WTC11 (cell line): Measurements from ENCODE around the gene ERH. TPM values are rescaled to one million over a fixed set of nuclear protein-coding genes. Genes with fewer than 3 reads are reported as not detected.

Source experiments
- ATAC-seq: fragments of 200-7000 bp; cut with Tn5 transposase; 2 replicates; pipeline ENCODE4 v1.10.0; 2021; ENCODE audit warnings: mild to moderate bottlenecking, moderate library complexity
- CTCF ChIA-PET: fragments of 300-600 bp; sonication (Branson Sonifier 250); formaldehyde crosslinking; loops from one replicate; lab custom pipeline; 2021; ENCODE audit warnings: antibody characterized with exemption; lab: Charles Lee
- POLR2A ChIA-PET: fragments of 350-600 bp; sonication (Branson Sonifier 250); formaldehyde crosslinking; loops from one replicate; lab custom pipeline; 2021; ENCODE audit warnings: antibody characterized with exemption; lab: Charles Lee
- DNase-seq: peaks from one replicate; pipeline ENCODE4 v3.0.0; 2021; ENCODE audit warnings: low spot score
- H3K27ac Mint-ChIP-seq: 2 replicates; pipeline ENCODE4 v1.8.0; 2021; ENCODE audit warnings: mixed read lengths
- H3K27me3 Mint-ChIP-seq: 2 replicates; pipeline ENCODE4 v1.8.0; 2021; ENCODE audit warnings: low read depth, mild to moderate bottlenecking, moderate library complexity, mixed read lengths
- H3K36me3 Mint-ChIP-seq: 2 replicates; pipeline ENCODE4 v1.8.0; 2021; ENCODE audit warnings: mixed read lengths
- H3K4me1 Mint-ChIP-seq: 2 replicates; pipeline ENCODE4 v1.8.0; 2022; ENCODE audit warnings: mixed read lengths
- H3K4me3 Mint-ChIP-seq: 2 replicates; pipeline ENCODE4 v1.8.0; 2021; ENCODE audit warnings: mild to moderate bottlenecking, moderate library complexity, mixed read lengths
- H3K9me3 Mint-ChIP-seq: 2 replicates; pipeline ENCODE4 v1.8.0; 2021; ENCODE audit warnings: mixed read lengths
- ATF1 ChIP-seq: sonication (generic); formaldehyde crosslinking; IDR thresholded peaks from 2 replicates; pipeline ENCODE4 v1.8.1; 2023; ENCODE audit warnings: mild to moderate bottlenecking, moderate library complexity, missing genetic modification reagents
- CREM ChIP-seq: sonication (generic); formaldehyde crosslinking; IDR thresholded peaks from 2 replicates; pipeline ENCODE4 v1.8.1; 2022; ENCODE audit warnings: mild to moderate bottlenecking, missing genetic modification reagents, moderate library complexity
- EMX1 ChIP-seq: fragments of 250-450 bp; sonication (Bioruptor Pico); IDR thresholded peaks from 2 replicates; pipeline ENCODE4 v1.8.0; 2021; ENCODE audit warnings: mild to moderate bottlenecking
- ESRRA ChIP-seq: sonication (generic); formaldehyde crosslinking; IDR thresholded peaks from 2 replicates; pipeline ENCODE4 v1.8.1; 2022; ENCODE audit warnings: mild to moderate bottlenecking, missing genetic modification reagents, borderline replicate concordance
- ETV6 ChIP-seq: sonication (generic); formaldehyde crosslinking; IDR thresholded peaks from 2 replicates; pipeline ENCODE4 v1.8.1; 2022; ENCODE audit warnings: mild to moderate bottlenecking, missing genetic modification reagents
- GABPB1 ChIP-seq: sonication (generic); formaldehyde crosslinking; IDR thresholded peaks from 2 replicates; pipeline ENCODE4 v1.8.1; 2023; ENCODE audit warnings: mild to moderate bottlenecking, missing genetic modification reagents
- HMGA2 ChIP-seq: fragments of 250-450 bp; sonication (Bioruptor Pico); IDR thresholded peaks from 2 replicates; pipeline ENCODE4 v1.4.0; 2021; ENCODE audit warnings: mild to moderate bottlenecking, moderate library complexity
- MXD4 ChIP-seq: fragments of 250-450 bp; sonication (Bioruptor Pico); IDR thresholded peaks from 2 replicates; pipeline ENCODE4 v1.8.0; 2021; ENCODE audit warnings: mild to moderate bottlenecking, moderate library complexity, borderline replicate concordance
- PRRX2 ChIP-seq: fragments of 250-450 bp; sonication (Bioruptor Pico); IDR thresholded peaks from 2 replicates; pipeline ENCODE4 v1.8.0; 2021; ENCODE audit warnings: mild to moderate bottlenecking
- RORB ChIP-seq: fragments of 250-450 bp; sonication (Bioruptor Pico); IDR thresholded peaks from 2 replicates; pipeline ENCODE4 v1.9.0; 2021; ENCODE audit warnings: mild to moderate bottlenecking
- SMAD4 ChIP-seq: sonication (generic); formaldehyde crosslinking; IDR thresholded peaks from 2 replicates; pipeline ENCODE4 v1.8.0; 2022; ENCODE audit warnings: mild to moderate bottlenecking, missing genetic modification reagents
- SOX15 ChIP-seq: fragments of 250-450 bp; sonication (Bioruptor Pico); IDR thresholded peaks from 2 replicates; pipeline ENCODE4 v1.9.0; 2021; ENCODE audit warnings: mild to moderate bottlenecking
- TP53 ChIP-seq: sonication (generic); formaldehyde crosslinking; IDR thresholded peaks from 2 replicates; pipeline ENCODE4 v1.8.1; 2023; ENCODE audit warnings: mild to moderate bottlenecking, missing genetic modification reagents
- ZBTB21 ChIP-seq: sonication (generic); formaldehyde crosslinking; IDR thresholded peaks from 2 replicates; pipeline ENCODE4 v1.8.1; 2023; ENCODE audit warnings: mild to moderate bottlenecking, missing genetic modification reagents, borderline replicate concordance
- ZNF121 ChIP-seq: sonication (generic); formaldehyde crosslinking; IDR thresholded peaks from 2 replicates; pipeline ENCODE4 v1.8.0; 2023; ENCODE audit warnings: missing genetic modification reagents
- ZNF219 ChIP-seq: sonication (generic); formaldehyde crosslinking; IDR thresholded peaks from 2 replicates; pipeline ENCODE4 v1.8.0; 2023; ENCODE audit warnings: missing genetic modification reagents, mild to moderate bottlenecking, borderline replicate concordance
- ZNF396 ChIP-seq: fragments of 250-450 bp; sonication (Bioruptor Pico); IDR thresholded peaks from 2 replicates; pipeline ENCODE4 v1.8.0; 2021; ENCODE audit warnings: mild to moderate bottlenecking, moderate library complexity, borderline replicate concordance
- total RNA-seq: library from RNA; stranded (reverse); gene quantifications from 3 replicates; pipeline ENCODE4 v1.2.3, GENCODE V29; 2021
- TF ChIP-seq, protein P1 (sequence below): sonication (generic); formaldehyde crosslinking; IDR thresholded peaks from 2 replicates; pipeline ENCODE4 v1.8.1; 2022; ENCODE audit warnings: mild to moderate bottlenecking, missing genetic modification reagents, moderate library complexity, borderline replicate concordance
- TF ChIP-seq, protein P2 (sequence below): fragments of 200-600 bp; IDR thresholded peaks from 2 replicates; pipeline ENCODE4 v1.8.0; 2022; ENCODE audit warnings: antibody characterized with exemption
- TF ChIP-seq, protein P3 (sequence below): sonication (generic); formaldehyde crosslinking; IDR thresholded peaks from 2 replicates; pipeline ENCODE4 v1.8.0; 2022; ENCODE audit warnings: mild to moderate bottlenecking, missing genetic modification reagents
- TF ChIP-seq, protein P4 (sequence below): fragments of 250-450 bp; sonication (Bioruptor Pico); IDR thresholded peaks from 2 replicates; pipeline ENCODE4 v1.9.0; 2021; ENCODE audit warnings: moderate library complexity, mild to moderate bottlenecking, inconsistent platforms, borderline replicate concordance
- TF ChIP-seq, protein P5 (sequence below): sonication (generic); formaldehyde crosslinking; IDR thresholded peaks from 2 replicates; pipeline ENCODE4 v1.8.1; 2023; ENCODE audit warnings: mild to moderate bottlenecking, missing genetic modification reagents
- TF ChIP-seq, protein P6 (sequence below): fragments of 250-450 bp; sonication (Bioruptor Pico); IDR thresholded peaks from 2 replicates; pipeline ENCODE4 v1.9.0; 2021; ENCODE audit warnings: mild to moderate bottlenecking
- TF ChIP-seq, protein P7 (sequence below): fragments of 250-450 bp; sonication (Bioruptor Pico); IDR thresholded peaks from 2 replicates; pipeline ENCODE4 v1.8.0; 2021; ENCODE audit warnings: mild to moderate bottlenecking

The ERH gene
- total RNA-seq, 1 experiment from 2014 or later: 363 TPM

DNA sequence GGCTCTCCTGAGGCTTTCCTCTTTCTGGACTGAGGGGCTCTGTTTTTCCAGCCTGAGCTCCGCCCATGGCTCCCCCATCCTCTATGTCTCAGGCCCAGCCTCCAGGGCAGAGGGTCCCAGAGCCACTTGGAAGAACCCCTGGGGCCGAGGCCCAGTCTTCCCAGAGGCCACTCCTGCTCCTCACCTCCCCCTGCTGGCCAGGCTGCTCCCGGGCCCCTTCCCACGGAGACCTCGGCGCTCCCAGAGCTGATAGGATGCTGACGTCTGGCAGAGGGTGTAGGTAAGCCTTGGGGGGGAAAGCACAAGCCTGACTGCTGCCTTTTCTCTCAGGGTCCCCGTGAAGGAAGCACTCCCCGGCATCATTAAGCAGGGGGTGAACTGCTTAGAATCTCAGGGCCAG, 51.4 kb downstream of the ERH start (continued):
- TF ChIP-seq, protein P1, sequence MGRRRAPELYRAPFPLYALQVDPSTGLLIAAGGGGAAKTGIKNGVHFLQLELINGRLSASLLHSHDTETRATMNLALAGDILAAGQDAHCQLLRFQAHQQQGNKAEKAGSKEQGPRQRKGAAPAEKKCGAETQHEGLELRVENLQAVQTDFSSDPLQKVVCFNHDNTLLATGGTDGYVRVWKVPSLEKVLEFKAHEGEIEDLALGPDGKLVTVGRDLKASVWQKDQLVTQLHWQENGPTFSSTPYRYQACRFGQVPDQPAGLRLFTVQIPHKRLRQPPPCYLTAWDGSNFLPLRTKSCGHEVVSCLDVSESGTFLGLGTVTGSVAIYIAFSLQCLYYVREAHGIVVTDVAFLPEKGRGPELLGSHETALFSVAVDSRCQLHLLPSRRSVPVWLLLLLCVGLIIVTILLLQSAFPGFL: no peak
- no peak for TF ChIP-seq RORB (CRISPR knock-in tag)
- no peak for TF ChIP-seq HMGA2 (CRISPR knock-in tag)
- TF ChIP-seq, protein P2, sequence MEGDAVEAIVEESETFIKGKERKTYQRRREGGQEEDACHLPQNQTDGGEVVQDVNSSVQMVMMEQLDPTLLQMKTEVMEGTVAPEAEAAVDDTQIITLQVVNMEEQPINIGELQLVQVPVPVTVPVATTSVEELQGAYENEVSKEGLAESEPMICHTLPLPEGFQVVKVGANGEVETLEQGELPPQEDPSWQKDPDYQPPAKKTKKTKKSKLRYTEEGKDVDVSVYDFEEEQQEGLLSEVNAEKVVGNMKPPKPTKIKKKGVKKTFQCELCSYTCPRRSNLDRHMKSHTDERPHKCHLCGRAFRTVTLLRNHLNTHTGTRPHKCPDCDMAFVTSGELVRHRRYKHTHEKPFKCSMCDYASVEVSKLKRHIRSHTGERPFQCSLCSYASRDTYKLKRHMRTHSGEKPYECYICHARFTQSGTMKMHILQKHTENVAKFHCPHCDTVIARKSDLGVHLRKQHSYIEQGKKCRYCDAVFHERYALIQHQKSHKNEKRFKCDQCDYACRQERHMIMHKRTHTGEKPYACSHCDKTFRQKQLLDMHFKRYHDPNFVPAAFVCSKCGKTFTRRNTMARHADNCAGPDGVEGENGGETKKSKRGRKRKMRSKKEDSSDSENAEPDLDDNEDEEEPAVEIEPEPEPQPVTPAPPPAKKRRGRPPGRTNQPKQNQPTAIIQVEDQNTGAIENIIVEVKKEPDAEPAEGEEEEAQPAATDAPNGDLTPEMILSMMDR: peak; percentile 61
- TF ChIP-seq, protein P3, sequence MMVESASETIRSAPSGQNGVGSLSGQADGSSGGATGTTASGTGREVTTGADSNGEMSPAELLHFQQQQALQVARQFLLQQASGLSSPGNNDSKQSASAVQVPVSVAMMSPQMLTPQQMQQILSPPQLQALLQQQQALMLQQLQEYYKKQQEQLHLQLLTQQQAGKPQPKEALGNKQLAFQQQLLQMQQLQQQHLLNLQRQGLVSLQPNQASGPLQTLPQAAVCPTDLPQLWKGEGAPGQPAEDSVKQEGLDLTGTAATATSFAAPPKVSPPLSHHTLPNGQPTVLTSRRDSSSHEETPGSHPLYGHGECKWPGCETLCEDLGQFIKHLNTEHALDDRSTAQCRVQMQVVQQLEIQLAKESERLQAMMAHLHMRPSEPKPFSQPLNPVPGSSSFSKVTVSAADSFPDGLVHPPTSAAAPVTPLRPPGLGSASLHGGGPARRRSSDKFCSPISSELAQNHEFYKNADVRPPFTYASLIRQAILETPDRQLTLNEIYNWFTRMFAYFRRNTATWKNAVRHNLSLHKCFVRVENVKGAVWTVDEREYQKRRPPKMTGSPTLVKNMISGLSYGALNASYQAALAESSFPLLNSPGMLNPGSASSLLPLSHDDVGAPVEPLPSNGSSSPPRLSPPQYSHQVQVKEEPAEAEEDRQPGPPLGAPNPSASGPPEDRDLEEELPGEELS (CRISPR knock-in tag): no peak
- TF ChIP-seq ZNF121 (CRISPR knock-in tag): no peak

DNA sequence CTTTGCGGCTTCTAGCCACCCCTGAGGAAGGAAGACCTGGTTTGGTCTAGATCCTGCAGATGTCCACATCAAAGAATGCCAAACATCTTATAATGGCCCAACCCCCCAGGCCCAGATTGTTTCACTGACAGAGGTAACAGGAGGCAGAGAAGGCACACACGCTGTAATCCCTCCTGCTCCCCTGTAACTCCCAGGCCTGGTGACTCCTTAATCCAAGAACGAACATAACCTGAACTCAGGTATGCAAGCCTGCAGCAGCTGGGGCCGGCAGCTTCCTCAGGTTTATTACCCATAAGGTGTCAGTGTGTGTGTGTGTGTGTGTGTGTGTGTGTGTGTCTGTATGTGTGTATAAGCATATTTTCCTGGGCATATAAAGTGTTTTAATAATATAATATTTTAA, 52.7 kb downstream of the ERH start:
- ChIA-PET CTCF (interaction anchor here (1.1 to 7.8 kb wide), 10 partner anchors 11 to 215 kb away, joined by 3 to 60 read pairs (median 22); partner anchors contain the start of genes DCAF5 and GALNT16), POLR2A (interaction anchor here (0.7 kb wide), 1 partner anchor 49 kb away, joined by 3 read pairs; no protein-coding TSS in a partner anchor)
- DNase-seq: no peak

DNA sequence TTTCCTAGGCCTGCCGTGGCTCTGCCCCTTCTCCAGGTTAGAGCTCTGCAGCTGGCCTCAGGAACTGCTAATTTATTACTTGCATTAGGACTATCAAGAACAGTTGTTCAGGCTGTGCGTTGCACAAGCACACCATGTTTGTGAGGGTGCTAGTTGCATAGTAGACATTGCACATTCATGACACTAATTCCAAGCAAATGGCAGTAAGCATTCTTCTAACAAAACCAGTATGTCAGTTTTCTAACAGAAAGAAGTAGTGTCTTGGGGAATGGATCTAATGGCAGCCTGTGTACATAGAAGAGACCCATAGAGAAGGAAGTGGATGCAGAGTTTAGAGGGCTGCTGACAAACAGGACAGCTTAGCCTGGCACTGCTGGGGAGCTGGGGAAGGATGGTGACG, 53.9 kb downstream of the ERH start:
- Mint-ChIP-seq H3K36me3 (no peaks in the 10 kb centered on the region), H3K27me3 (no peaks in the 10 kb centered on the region; the same call in 1 of the 2 replicates), H3K27ac (no peak overlapping the region), H3K4me3 (no peak overlapping the region), H3K4me1 (peaks cover 5% of the 10 kb centered on the region), H3K9me3 (no peaks in the 10 kb centered on the region)
- CTCF ChIA-PET: interaction anchor here (1.5 to 1.6 kb wide), 3 partner anchors 18 to 83 kb away, joined by 4 to 5 read pairs (median 5); no protein-coding TSS in a partner anchor
- POLR2A ChIA-PET: no interaction called here
- ATAC-seq (no peak), DNase-seq (no peak)
- no peak for TF ChIP-seq ATF1 (CRISPR knock-in tag)
- no peak for TF ChIP-seq SMAD4
- no peak for TF ChIP-seq MXD4 (CRISPR knock-in tag)
- TF ChIP-seq, protein P4, sequence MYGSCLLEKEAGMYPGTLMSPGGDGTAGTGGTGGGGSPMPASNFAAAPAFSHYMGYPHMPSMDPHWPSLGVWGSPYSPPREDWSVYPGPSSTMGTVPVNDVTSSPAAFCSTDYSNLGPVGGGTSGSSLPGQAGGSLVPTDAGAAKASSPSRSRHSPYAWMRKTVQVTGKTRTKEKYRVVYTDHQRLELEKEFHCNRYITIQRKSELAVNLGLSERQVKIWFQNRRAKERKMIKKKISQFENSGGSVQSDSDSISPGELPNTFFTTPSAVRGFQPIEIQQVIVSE (CRISPR knock-in tag): no peak
- TF ChIP-seq, protein P5, sequence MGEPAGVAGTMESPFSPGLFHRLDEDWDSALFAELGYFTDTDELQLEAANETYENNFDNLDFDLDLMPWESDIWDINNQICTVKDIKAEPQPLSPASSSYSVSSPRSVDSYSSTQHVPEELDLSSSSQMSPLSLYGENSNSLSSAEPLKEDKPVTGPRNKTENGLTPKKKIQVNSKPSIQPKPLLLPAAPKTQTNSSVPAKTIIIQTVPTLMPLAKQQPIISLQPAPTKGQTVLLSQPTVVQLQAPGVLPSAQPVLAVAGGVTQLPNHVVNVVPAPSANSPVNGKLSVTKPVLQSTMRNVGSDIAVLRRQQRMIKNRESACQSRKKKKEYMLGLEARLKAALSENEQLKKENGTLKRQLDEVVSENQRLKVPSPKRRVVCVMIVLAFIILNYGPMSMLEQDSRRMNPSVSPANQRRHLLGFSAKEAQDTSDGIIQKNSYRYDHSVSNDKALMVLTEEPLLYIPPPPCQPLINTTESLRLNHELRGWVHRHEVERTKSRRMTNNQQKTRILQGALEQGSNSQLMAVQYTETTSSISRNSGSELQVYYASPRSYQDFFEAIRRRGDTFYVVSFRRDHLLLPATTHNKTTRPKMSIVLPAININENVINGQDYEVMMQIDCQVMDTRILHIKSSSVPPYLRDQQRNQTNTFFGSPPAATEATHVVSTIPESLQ (CRISPR knock-in tag): no peak

More for the DNA sequence above, 52.7 kb downstream of the ERH start:
- H3K4me1 Mint-ChIP-seq: peaks cover 10% of the 10 kb centered on the region
- no peak overlapping the region for H3K4me3 Mint-ChIP-seq
- TF ChIP-seq SOX15 (CRISPR knock-in tag) (no peak), GABPB1 (no peak), PRRX2 (CRISPR knock-in tag) (no peak), ZBTB21 (no peak), ETV6 (CRISPR knock-in tag) (no peak), ZNF219 (CRISPR knock-in tag) (no peak), TP53 (CRISPR knock-in tag) (no peak), CREM (CRISPR knock-in tag) (no peak), ZNF396 (CRISPR knock-in tag) (no peak), EMX1 (no peak), ESRRA (no peak)
- TF ChIP-seq, protein P6, sequence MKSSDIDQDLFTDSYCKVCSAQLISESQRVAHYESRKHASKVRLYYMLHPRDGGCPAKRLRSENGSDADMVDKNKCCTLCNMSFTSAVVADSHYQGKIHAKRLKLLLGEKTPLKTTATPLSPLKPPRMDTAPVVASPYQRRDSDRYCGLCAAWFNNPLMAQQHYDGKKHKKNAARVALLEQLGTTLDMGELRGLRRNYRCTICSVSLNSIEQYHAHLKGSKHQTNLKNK (CRISPR knock-in tag): no peak
- TF ChIP-seq, protein P4 (CRISPR knock-in tag): no peak
- TF ChIP-seq, protein P7, sequence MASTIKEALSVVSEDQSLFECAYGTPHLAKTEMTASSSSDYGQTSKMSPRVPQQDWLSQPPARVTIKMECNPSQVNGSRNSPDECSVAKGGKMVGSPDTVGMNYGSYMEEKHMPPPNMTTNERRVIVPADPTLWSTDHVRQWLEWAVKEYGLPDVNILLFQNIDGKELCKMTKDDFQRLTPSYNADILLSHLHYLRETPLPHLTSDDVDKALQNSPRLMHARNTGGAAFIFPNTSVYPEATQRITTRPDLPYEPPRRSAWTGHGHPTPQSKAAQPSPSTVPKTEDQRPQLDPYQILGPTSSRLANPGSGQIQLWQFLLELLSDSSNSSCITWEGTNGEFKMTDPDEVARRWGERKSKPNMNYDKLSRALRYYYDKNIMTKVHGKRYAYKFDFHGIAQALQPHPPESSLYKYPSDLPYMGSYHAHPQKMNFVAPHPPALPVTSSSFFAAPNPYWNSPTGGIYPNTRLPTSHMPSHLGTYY (CRISPR knock-in tag): no peak
- no peaks in the 10 kb centered on the region for H3K36me3 Mint-ChIP-seq
- no peak for ATAC-seq
- no peaks in the 10 kb centered on the region for H3K9me3 Mint-ChIP-seq
- no peaks in the 10 kb centered on the region; the same call in 1 of the 2 replicates for H3K27me3 Mint-ChIP-seq
- H3K27ac Mint-ChIP-seq: no peak overlapping the region
